ENCODE results near the gene FCAR.
"Not testable (repeated sequence)": the region's sequence is repeated elsewhere in the genome, so short reads cannot be mapped to it uniquely, and the experiment has no call there.

Gene FCAR

DNA sequence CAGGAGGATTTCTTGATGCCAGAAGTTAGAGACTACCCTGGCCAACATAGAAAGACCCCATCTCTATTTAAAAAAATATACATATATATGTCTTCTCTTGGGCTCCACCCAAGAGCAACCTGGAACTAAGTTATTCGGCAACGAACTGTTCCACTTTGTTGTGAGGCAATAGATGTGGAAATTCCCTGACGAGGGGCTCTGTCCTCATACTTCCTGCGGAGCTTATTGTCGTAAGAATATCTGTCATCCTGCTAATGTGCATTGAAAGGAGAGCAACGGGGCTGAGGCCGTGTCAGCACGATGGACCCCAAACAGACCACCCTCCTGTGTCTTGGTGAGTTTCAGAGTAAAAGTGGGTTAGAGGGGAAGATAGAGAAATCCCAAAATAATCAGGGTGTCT, at the start of gene FCAR:
Gene FCAR, plus strand, starts transcription at position 246 of the 400 bp plus-strand sequence. Its CDS starts 55 bp downstream, at position 301.
- DNase-seq (ENCODE audit: low read depth) = no peak
- Histone ChIP-seq H3K9me3 (ENCODE audit: control insufficient read depth, low read length) (no peaks in the 10 kb centered on the region), H3K4me1 (ENCODE audit: control insufficient read depth, insufficient read depth, low read length) (no peaks in the 10 kb centered on the region), H3K27me3 (replicated peaks; ENCODE audit: control insufficient read depth, insufficient read depth, low read length) (no peaks in the 10 kb centered on the region), H3K9ac (ENCODE audit: low read length) (no peak within 1 kb of the TSS), H3K36me3 (ENCODE audit: control insufficient read depth, insufficient read depth, low read length, severe bottlenecking) (no peaks in the 10 kb centered on the region), H3K4me3 (ENCODE audit: low read length) (no peak within 1 kb of the TSS)

DNA sequence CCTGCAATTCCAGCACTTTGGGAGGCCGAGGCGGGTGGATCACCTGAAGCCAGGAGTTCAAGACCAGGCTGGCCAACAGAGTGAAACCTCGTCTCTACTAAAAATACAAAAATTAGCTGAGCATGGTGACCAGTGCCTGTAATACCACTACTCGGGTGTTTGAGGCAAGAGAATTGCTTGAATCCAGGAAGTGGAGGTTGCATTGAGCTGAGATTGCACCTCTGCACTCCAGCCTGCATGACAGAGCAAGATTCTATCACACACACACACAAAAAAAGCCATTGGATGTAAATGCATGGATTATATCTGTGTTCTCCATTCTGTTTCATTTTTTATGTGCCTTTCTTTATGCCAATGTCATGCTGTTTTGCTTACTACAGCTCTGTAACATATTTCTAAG, 49.6 kb upstream of the FCAR start:
- not testable (repeated sequence) for H3K4me1 ChIP-seq (ENCODE audit: control insufficient read depth, insufficient read depth, low read length); DNase-seq (ENCODE audit: low read depth); H3K36me3 ChIP-seq (ENCODE audit: control insufficient read depth, insufficient read depth, low read length, severe bottlenecking); H3K9me3 ChIP-seq (ENCODE audit: control insufficient read depth, low read length); H3K4me3 ChIP-seq (ENCODE audit: low read length); H3K27me3 ChIP-seq (replicated peaks; ENCODE audit: control insufficient read depth, insufficient read depth, low read length); H3K9ac ChIP-seq (ENCODE audit: low read length)

DNA sequence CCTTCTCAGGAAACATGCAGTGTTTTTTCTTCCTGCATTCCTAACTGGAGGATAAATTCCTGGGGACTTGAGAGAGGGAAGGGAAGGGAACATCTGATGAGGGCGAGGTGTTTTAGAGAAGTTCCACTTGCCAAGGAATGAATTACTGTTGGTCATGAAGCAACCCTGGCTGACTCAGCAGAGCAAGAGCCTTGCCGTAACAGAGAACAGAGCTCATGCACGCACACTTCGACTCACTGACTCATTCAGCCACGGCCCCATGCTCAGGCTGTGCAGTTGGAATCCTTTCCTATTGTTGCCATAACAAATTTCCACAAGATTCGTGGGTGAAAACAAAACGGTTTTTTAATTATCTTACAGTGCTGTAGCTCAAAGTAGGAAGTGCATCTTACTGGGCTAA, 48.7 kb upstream of the FCAR start:
- not testable (repeated sequence) for H3K9me3 ChIP-seq (ENCODE audit: control insufficient read depth, low read length)

DNA sequence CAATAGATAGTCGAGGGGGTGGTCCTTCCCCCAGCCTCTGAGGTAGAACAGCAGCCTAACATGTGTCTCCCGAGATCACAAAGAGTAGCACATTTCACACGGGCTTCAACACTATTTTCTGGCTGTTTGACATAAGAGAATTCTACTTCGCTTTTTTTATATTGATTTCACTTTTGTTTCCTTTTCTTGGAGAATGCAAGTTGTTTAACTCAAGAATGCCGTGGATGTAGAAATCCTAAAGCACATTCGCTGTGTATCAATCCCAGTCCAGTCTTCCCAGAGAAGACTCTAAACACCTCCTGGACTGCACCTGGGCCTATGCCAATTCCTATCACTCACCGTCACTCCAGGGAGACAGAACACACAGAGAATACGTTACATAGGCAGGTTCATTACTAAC, 46.0 kb upstream of the FCAR start:
- H3K27me3 ChIP-seq (replicated peaks; ENCODE audit: control insufficient read depth, insufficient read depth, low read length); H3K9ac ChIP-seq (ENCODE audit: low read length); H3K4me3 ChIP-seq (ENCODE audit: low read length); DNase-seq (ENCODE audit: low read depth); H3K9me3 ChIP-seq (ENCODE audit: control insufficient read depth, low read length); H3K36me3 ChIP-seq (ENCODE audit: control insufficient read depth, insufficient read depth, low read length, severe bottlenecking); H3K4me1 ChIP-seq (ENCODE audit: control insufficient read depth, insufficient read depth, low read length): not testable (repeated sequence)

More for the DNA sequence above, 48.7 kb upstream of the FCAR start:
- not testable (repeated sequence) for H3K36me3 ChIP-seq (ENCODE audit: control insufficient read depth, insufficient read depth, low read length, severe bottlenecking); H3K4me3 ChIP-seq (ENCODE audit: low read length); H3K4me1 ChIP-seq (ENCODE audit: control insufficient read depth, insufficient read depth, low read length); H3K27me3 ChIP-seq (replicated peaks; ENCODE audit: control insufficient read depth, insufficient read depth, low read length); H3K9ac ChIP-seq (ENCODE audit: low read length); DNase-seq (ENCODE audit: low read depth)

DNA sequence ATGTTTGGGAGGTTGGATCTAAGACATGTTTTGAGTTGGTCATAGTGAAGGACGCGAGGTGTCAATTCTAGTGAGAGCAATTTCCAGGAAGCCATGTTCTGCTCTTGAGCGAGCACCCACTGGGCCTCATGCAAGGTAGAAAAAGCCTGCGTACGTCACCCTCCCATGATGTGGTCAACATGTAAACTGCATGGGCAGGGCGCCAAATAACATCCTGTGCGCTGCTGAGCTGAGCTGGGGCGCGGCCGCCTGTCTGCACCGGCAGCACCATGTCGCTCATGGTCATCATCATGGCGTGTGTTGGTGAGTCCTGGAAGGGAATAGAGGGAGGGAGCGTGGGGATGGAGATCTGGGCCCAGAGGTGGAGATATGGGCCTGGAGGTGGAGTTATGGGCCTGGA, 41.5 kb upstream of the FCAR start, which contains the start of gene KIR2DS4:
Gene KIR2DS4, plus strand, starts transcription at position 181 of the 400 bp plus-strand sequence.
- not testable (repeated sequence) for H3K27me3 ChIP-seq (replicated peaks; ENCODE audit: control insufficient read depth, insufficient read depth, low read length); H3K4me3 ChIP-seq (ENCODE audit: low read length); H3K4me1 ChIP-seq (ENCODE audit: control insufficient read depth, insufficient read depth, low read length); H3K36me3 ChIP-seq (ENCODE audit: control insufficient read depth, insufficient read depth, low read length, severe bottlenecking); H3K9me3 ChIP-seq (ENCODE audit: control insufficient read depth, low read length); DNase-seq (ENCODE audit: low read depth); H3K9ac ChIP-seq (ENCODE audit: low read length)

DNA sequence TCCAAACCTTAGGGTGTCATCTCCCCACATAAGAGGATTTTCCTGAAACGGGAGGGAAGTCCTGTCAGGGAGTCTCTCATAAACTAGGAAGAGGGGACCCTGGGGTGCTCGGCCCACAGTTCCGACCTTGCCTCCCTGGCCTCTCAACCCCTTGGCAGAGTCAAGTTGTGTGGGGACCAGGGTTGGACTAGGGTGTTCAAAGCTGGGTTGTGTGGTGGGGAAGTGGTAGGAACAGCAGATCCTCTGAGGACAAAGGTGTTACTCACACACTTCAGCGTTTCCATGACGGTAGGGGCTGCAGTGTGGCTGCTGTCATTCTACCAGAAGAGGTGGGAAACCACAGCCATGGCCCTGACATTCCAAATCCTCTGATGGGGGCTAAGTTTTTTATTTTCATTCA, 38.9 kb upstream of the FCAR start:
- not testable (repeated sequence) for H3K9me3 ChIP-seq (ENCODE audit: control insufficient read depth, low read length); H3K36me3 ChIP-seq (ENCODE audit: control insufficient read depth, insufficient read depth, low read length, severe bottlenecking); DNase-seq (ENCODE audit: low read depth); H3K4me1 ChIP-seq (ENCODE audit: control insufficient read depth, insufficient read depth, low read length); H3K4me3 ChIP-seq (ENCODE audit: low read length); H3K27me3 ChIP-seq (replicated peaks; ENCODE audit: control insufficient read depth, insufficient read depth, low read length); H3K9ac ChIP-seq (ENCODE audit: low read length)

DNA sequence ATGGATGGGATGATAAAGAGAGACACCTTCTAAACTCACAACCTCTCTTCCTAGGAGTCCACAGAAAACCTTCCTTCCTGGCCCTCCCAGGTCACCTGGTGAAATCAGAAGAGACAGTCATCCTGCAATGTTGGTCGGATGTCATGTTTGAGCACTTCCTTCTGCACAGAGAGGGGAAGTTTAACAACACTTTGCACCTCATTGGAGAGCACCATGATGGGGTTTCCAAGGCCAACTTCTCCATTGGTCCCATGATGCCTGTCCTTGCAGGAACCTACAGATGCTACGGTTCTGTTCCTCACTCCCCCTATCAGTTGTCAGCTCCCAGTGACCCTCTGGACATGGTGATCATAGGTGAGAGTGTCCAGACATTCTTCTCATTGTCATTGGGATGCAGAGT, 36.5 kb upstream of the FCAR start:
- not testable (repeated sequence) for DNase-seq (ENCODE audit: low read depth); H3K4me1 ChIP-seq (ENCODE audit: control insufficient read depth, insufficient read depth, low read length); H3K9me3 ChIP-seq (ENCODE audit: control insufficient read depth, low read length); H3K9ac ChIP-seq (ENCODE audit: low read length); H3K36me3 ChIP-seq (ENCODE audit: control insufficient read depth, insufficient read depth, low read length, severe bottlenecking); H3K4me3 ChIP-seq (ENCODE audit: low read length); H3K27me3 ChIP-seq (replicated peaks; ENCODE audit: control insufficient read depth, insufficient read depth, low read length)

DNA sequence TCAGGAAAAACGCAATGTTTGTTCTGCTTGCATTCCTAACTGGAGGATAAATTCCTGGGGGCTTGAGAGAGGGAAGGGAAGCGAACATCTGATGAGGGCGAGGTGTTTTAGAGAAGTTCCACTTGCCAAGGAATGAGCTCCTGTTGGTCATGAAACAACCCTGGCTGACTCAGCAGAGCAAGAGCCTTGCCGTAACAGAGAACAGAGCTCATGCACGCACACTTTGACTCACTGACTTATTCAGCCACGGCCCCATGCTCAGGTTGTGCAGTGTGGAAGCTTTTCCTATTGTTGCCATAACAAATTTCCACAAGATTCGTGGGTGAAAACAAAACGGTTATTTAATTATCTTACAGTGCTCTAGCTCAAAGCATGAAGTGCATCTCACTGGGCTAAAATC, 30.9 kb upstream of the FCAR start:
- H3K9me3 ChIP-seq (ENCODE audit: control insufficient read depth, low read length); DNase-seq (ENCODE audit: low read depth); H3K9ac ChIP-seq (ENCODE audit: low read length); H3K36me3 ChIP-seq (ENCODE audit: control insufficient read depth, insufficient read depth, low read length, severe bottlenecking); H3K4me1 ChIP-seq (ENCODE audit: control insufficient read depth, insufficient read depth, low read length); H3K27me3 ChIP-seq (replicated peaks; ENCODE audit: control insufficient read depth, insufficient read depth, low read length); H3K4me3 ChIP-seq (ENCODE audit: low read length): not testable (repeated sequence)

DNA sequence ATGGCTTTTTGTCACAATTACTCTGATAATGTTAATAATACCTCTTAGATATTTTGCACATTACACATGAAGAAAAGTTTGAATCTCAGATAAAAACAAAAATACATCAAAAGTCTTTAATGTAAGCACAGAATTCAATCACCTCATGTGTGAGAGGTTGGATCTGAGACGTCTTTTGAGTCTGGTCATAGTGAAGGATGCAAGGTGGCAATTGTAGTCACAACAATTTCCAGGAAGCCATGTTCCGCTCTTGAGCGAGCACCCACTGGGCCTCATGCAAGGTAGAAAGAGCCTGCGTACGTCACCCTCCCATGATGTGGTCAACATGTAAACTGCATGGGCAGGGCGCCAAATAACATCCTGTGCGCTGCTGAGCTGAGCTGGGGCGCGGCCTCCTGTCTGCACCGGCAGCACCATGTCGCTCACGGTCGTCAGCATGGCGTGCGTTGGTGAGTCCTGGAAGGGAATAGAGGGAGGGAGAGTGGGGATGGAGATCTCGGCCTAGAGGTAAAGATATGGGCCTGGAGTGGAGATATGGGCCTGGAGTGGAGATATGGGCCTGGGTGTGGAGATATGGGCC, 23.9 kb upstream of the FCAR start, which contains the start of gene KIR3DL2:
Gene KIR3DL2, plus strand, starts transcription at position 383 of the 580 bp plus-strand sequence. Its CDS starts 33 bp downstream, at position 416.
- H3K9ac ChIP-seq (ENCODE audit: low read length); H3K4me1 ChIP-seq (ENCODE audit: control insufficient read depth, insufficient read depth, low read length); H3K36me3 ChIP-seq (ENCODE audit: control insufficient read depth, insufficient read depth, low read length, severe bottlenecking); H3K4me3 ChIP-seq (ENCODE audit: low read length); H3K27me3 ChIP-seq (replicated peaks; ENCODE audit: control insufficient read depth, insufficient read depth, low read length); DNase-seq (ENCODE audit: low read depth); H3K9me3 ChIP-seq (ENCODE audit: control insufficient read depth, low read length): not testable (repeated sequence)

DNA sequence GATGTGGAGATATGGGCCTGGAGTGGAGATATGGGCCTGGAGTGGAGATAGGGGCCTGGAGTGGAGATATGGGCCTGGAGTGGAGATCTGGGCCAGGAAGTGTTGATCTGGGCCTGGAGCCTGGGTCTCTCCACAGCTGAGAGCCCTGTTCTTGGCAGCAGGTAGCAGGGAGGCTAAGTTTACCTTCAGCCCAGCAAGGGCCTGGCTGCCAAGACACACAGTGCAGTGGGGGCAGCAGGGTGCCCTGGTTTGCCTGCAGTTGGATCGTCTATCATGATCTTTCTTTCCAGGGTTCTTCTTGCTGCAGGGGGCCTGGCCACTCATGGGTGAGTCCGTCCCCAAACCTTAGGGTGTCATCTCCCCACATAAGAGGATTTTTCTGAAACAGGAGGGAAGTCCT, 23.1 kb upstream of the FCAR start:
- Histone ChIP-seq H3K27me3 (replicated peaks; ENCODE audit: control insufficient read depth, insufficient read depth, low read length) (no peaks in the 10 kb centered on the region), H3K4me1 (ENCODE audit: control insufficient read depth, insufficient read depth, low read length) (no peaks in the 10 kb centered on the region), H3K36me3 (ENCODE audit: control insufficient read depth, insufficient read depth, low read length, severe bottlenecking) (no peaks in the 10 kb centered on the region), H3K9me3 (ENCODE audit: control insufficient read depth, low read length) (no peaks in the 10 kb centered on the region), H3K4me3 (ENCODE audit: low read length) (no peak overlapping the region), H3K9ac (ENCODE audit: low read length) (no peak overlapping the region)
- DNase-seq (ENCODE audit: low read depth) = no peak

DNA sequence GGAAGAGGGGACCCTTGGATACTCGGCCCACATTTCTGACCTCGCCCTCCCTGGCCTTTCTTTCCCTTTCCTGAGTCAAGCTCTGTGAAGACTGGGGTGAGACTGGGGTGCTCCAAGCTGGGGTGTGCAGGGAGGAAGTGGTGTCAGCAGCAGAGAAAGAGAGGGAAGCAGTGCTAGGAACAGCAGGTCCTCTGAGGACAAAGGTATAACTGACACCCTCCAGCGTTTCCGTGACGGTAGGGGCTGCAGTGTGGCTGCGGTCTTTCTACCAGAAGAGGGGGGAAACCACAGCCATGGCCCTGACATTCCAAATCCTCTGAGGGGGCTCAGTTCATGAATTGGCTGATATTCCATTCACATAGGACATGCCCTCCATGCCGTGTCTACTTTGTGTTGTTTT, 22.7 kb upstream of the FCAR start:
- Histone ChIP-seq H3K9ac (ENCODE audit: low read length) (no peak overlapping the region), H3K4me1 (ENCODE audit: control insufficient read depth, insufficient read depth, low read length) (no peaks in the 10 kb centered on the region), H3K9me3 (ENCODE audit: control insufficient read depth, low read length) (no peaks in the 10 kb centered on the region), H3K36me3 (ENCODE audit: control insufficient read depth, insufficient read depth, low read length, severe bottlenecking) (no peaks in the 10 kb centered on the region), H3K4me3 (ENCODE audit: low read length) (no peak overlapping the region), H3K27me3 (replicated peaks; ENCODE audit: control insufficient read depth, insufficient read depth, low read length) (no peaks in the 10 kb centered on the region)
- DNase-seq (ENCODE audit: low read depth) = no peak

DNA sequence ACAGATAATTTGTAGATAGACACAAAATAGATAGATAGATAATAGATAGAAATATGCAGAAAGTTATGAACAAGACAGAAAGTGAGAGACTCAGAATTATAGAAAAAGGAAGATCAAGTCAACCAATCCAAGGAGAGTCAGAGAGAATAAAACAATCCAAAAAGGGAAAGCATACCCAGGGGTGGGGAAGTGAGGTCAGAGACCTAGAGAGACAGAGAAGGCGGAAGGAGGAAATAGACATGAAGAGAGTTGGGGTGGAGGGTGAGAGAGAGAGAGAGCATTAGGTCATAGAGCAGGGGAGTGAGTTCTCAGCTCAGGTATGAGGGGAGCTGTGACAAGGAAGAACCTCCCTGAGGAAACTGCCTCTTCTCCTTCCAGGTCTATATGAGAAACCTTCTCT, 18.8 kb upstream of the FCAR start:
- H3K27me3 ChIP-seq (replicated peaks; ENCODE audit: control insufficient read depth, insufficient read depth, low read length); H3K4me1 ChIP-seq (ENCODE audit: control insufficient read depth, insufficient read depth, low read length); H3K4me3 ChIP-seq (ENCODE audit: low read length); H3K9ac ChIP-seq (ENCODE audit: low read length); H3K36me3 ChIP-seq (ENCODE audit: control insufficient read depth, insufficient read depth, low read length, severe bottlenecking); H3K9me3 ChIP-seq (ENCODE audit: control insufficient read depth, low read length); DNase-seq (ENCODE audit: low read depth): not testable (repeated sequence)
